Neural progenitor cell (in vitro differentiated cells): ENCODE measurements around the gene EGFR.

Experiments used
- EZH2phosphoT487 ChIP-seq: fragments of 200-600 bp; sonication (generic); IDR thresholded peaks from 2 replicates; pipeline ENCODE4 v1.6.1; 2017; ENCODE audit warnings: antibody characterized with exemption
- TF ChIP-seq, protein P1 (sequence below): fragments of 200-600 bp; sonication (generic); IDR thresholded peaks from 2 replicates; pipeline ENCODE4 v1.5.1; 2017; ENCODE audit warnings: antibody characterized with exemption, mild to moderate bottlenecking

DNA sequence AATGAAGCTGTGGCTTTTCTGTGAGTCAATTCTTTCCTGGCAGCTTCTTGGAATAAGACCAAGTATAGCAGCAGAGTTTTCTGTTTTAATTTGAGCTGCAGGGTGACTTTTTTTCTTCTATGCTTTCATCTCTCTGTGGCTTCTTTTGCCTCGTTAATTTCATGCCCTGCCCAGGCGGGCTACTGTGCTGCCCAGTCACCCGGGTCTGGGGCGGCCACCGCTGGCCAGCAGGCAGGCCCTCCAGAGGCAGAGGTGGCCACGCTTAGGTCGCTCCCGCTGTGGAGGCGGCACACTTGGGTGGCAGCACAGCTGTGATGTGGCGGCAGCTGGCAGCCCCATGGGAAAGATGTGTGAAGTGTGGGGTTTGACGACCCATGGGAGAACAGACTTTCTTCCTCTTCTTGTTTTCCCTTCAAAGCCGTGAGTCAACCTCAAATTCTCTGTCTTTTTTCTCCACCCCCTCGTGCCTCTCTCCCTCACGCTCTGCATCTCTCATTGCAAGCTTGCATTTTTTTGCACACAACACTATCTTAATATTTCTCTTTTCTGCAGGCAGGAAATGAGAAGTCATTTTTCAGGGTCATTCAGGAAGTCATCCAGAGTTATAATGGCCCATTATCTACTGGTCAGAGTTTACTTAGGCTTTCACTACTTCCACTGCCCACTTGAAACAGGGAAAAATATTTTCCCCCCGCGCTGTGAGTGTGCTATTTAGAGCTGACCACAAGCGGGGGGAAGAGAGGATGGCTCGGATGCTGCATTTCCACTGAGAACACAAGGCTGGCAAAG is 67.8 kb downstream of the EGFR start:
- TF ChIP-seq, protein P1, sequence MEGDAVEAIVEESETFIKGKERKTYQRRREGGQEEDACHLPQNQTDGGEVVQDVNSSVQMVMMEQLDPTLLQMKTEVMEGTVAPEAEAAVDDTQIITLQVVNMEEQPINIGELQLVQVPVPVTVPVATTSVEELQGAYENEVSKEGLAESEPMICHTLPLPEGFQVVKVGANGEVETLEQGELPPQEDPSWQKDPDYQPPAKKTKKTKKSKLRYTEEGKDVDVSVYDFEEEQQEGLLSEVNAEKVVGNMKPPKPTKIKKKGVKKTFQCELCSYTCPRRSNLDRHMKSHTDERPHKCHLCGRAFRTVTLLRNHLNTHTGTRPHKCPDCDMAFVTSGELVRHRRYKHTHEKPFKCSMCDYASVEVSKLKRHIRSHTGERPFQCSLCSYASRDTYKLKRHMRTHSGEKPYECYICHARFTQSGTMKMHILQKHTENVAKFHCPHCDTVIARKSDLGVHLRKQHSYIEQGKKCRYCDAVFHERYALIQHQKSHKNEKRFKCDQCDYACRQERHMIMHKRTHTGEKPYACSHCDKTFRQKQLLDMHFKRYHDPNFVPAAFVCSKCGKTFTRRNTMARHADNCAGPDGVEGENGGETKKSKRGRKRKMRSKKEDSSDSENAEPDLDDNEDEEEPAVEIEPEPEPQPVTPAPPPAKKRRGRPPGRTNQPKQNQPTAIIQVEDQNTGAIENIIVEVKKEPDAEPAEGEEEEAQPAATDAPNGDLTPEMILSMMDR: no peak
- no peak for TF ChIP-seq EZH2phosphoT487
